Left lung (tissue), 10 donors: ENCODE data around the gene ARFGAP3. TPM values are rescaled to one million over a fixed set of nuclear protein-coding genes. Genes with fewer than 3 reads are reported as not detected.

ENCODE experiments used
- ATAC-seq: fragments of 200-7000 bp; cut with Tn5 transposase; one replicate; pipeline ENCODE4 v1.9.1; 2020; ENCODE audit warnings: moderate library complexity
- DNase-seq, 4 donors: peaks; one replicate each; pipeline ENCODE4 v3.0.0-alpha.2; 2013 to 2020
- H3K27ac ChIP-seq, 2 donors: fragments of 200-600 bp; sonication (generic) in 1 of 2; one replicate each; pipeline versions ENCODE4 v1.5.0 to v1.8.0; 2020 to 2021
- H3K27me3 ChIP-seq, 2 donors: fragments of 200-600 bp; sonication (generic) in 1 of 2; one replicate each; pipeline versions ENCODE4 v1.5.0 to v1.8.0; 2020 to 2021
- H3K36me3 ChIP-seq, 2 donors: fragments of 200-600 bp; sonication (generic) in 1 of 2; one replicate each; pipeline versions ENCODE4 v1.5.0 to v1.8.0; 2020 to 2021
- H3K4me1 ChIP-seq, 2 donors: fragments of 200-600 bp; one replicate each; pipeline ENCODE4 v1.8.0; 2021
- H3K4me3 ChIP-seq, 2 donors: fragments of 200-600 bp; sonication (generic) in 1 of 2; one replicate each; pipeline versions ENCODE4 v1.5.0 to v1.8.0; 2020 to 2021; ENCODE audit warnings: mild to moderate bottlenecking in 1 of 2
- H3K9me3 ChIP-seq, 2 donors: fragments of 200-600 bp; sonication (generic) in 1 of 2; one replicate each; pipeline versions ENCODE4 v1.5.0 to v1.8.0; 2020 to 2021
- intact Hi-C, 2 donors: fragments of 100-400 bp; cut with DNase I; formaldehyde crosslinking; loops; one replicate each; pipeline versions ENCODE4 v1.11.2 to v1.14.2; 2022
- polyA plus RNA-seq, 6 donors: library from polyadenylated mRNA; unstranded; fragments of 120-200 nt; gene quantifications; one replicate each; pipeline ENCODE4 v1.2.1, GENCODE V29; 2013; ENCODE audit not compliant: insufficient read length in 6 of 6
- total RNA-seq, 2 donors: library from RNA; stranded (reverse); fragmentation: NEBNext Ultra II Directional; extraction: Animal tissue kit (Norgen Biotek cat#: 25700); gene quantifications; one replicate each; pipeline ENCODE4 v1.2.1, GENCODE V29; 2021
- TF ChIP-seq, protein P1 (sequence below), 2 donors: fragments of 200-600 bp; sonication (generic) in 1 of 2; IDR thresholded peaks; one replicate each; pipeline versions ENCODE4 v1.5.0 to v1.8.0; 2021; ENCODE audit warnings: antibody characterized with exemption in 2 of 2
- donor health status: DM: no; HTN: yes; CAD: no.
- donor health status: DM: no; HTN: no; CAD: no.

ARFGAP3 gene
- total and polyA plus RNA-seq, 8 donors = 42.4 to 58.1 (median 49.6) TPM

DNA sequence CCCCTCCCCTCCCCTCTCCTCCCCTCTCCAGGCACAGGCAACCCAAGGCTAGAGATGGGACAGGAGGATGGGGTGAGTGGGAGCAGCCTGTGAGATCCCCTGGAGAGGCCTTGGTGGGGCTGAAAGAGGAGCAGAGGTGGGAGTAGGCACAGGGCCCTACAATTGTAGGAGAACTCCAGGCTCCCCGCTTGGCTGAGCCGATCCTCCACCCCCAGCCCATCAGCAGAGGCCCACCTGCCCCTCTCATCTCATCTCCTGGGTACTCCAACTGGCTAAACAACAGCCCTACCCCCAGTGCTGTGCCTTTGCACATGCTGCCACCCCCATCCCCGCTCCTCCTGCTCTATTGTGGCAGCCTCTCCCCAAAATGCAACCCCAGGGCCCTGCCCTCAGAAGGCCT is 84.4 kb downstream of the ARFGAP3 start:
- Histone ChIP-seq H3K4me3 (no peak overlapping the region), H3K27ac (no peak overlapping the region), H3K27me3 (no peaks in the 10 kb centered on the region), H3K9me3 (no peaks in the 10 kb centered on the region), H3K4me1 (peaks cover 6 to 14% of the 10 kb centered on the region in 2 donors), H3K36me3 (no peaks in the 10 kb centered on the region)
- DNase-seq (no peak), ATAC-seq (no peak)
- TF ChIP-seq, protein P1, sequence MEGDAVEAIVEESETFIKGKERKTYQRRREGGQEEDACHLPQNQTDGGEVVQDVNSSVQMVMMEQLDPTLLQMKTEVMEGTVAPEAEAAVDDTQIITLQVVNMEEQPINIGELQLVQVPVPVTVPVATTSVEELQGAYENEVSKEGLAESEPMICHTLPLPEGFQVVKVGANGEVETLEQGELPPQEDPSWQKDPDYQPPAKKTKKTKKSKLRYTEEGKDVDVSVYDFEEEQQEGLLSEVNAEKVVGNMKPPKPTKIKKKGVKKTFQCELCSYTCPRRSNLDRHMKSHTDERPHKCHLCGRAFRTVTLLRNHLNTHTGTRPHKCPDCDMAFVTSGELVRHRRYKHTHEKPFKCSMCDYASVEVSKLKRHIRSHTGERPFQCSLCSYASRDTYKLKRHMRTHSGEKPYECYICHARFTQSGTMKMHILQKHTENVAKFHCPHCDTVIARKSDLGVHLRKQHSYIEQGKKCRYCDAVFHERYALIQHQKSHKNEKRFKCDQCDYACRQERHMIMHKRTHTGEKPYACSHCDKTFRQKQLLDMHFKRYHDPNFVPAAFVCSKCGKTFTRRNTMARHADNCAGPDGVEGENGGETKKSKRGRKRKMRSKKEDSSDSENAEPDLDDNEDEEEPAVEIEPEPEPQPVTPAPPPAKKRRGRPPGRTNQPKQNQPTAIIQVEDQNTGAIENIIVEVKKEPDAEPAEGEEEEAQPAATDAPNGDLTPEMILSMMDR (IDR thresholded peaks at IDR 0.05) = no peak
- intact Hi-C loops = no loop called here

DNA sequence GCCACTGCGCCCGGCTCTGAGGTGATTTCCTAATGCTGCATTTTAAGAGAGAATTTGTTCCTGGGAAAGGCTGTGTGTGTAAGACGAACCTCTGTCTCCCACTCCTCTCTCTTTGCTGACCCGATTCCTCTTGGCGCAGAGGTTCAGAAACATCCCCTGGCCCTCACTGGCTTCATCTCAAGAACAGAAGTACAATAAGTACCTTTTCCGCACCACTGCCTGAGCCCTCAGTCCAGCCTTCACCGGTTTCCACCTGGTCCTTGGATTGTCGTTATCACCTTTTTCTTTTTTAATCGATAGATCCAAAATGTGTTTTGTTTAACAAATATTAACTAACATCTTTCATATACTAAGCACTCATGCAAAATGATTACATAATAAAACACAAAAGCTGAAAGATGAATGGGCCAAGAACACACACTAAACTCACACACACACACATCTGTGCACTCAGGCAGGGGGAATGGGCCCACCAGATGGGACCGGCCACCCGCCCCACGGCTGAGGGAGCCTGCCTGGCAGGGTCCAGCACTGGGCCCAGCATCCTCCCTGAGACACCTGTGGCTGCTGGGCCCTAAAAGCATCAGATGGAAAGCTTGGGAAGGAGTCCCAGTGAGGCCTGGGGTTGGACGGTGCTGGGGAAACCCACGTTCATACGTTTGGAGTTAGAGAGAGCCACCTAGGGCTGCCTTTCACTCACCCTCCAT is 86.0 kb downstream of the ARFGAP3 start:
- no peak overlapping the region for H3K27ac ChIP-seq
- H3K27me3 ChIP-seq = no peaks in the 10 kb centered on the region
- H3K36me3 ChIP-seq = no peaks in the 10 kb centered on the region
- no peak for DNase-seq
- TF ChIP-seq, protein P1 (IDR thresholded peaks at IDR 0.05) = no peak
- H3K4me1 ChIP-seq = peaks cover 6 to 14% of the 10 kb centered on the region in 2 donors
- intact Hi-C loops = no loop called here
- H3K9me3 ChIP-seq = no peaks in the 10 kb centered on the region
- ATAC-seq = no peak
- no peak overlapping the region for H3K4me3 ChIP-seq

DNA sequence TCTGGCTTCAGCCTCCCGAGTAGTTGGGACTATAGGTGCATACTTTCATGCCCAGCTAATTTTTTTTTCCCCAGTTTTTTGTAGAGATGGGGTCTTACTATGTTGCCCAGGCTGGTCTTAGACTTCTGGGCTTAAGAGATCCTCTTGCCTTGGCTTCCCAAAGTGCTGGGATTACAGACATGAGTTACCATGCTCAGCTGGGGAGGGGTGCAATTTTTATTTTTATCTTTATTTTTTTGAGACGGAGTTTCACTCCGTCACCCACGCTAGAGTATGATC is 86.7 kb downstream of the ARFGAP3 start:
- no peak for DNase-seq
- no peaks in the 10 kb centered on the region for H3K27me3 ChIP-seq
- H3K27ac ChIP-seq = no peak overlapping the region
- no peak for ATAC-seq
- no peak overlapping the region for H3K4me3 ChIP-seq
- H3K36me3 ChIP-seq = no peaks in the 10 kb centered on the region
- no peaks in the 10 kb centered on the region for H3K9me3 ChIP-seq
- H3K4me1 ChIP-seq = peaks cover 6 to 14% of the 10 kb centered on the region in 2 donors
- TF ChIP-seq, protein P1 (IDR thresholded peaks at IDR 0.05) = no peak
- intact Hi-C loops = no loop called here

DNA sequence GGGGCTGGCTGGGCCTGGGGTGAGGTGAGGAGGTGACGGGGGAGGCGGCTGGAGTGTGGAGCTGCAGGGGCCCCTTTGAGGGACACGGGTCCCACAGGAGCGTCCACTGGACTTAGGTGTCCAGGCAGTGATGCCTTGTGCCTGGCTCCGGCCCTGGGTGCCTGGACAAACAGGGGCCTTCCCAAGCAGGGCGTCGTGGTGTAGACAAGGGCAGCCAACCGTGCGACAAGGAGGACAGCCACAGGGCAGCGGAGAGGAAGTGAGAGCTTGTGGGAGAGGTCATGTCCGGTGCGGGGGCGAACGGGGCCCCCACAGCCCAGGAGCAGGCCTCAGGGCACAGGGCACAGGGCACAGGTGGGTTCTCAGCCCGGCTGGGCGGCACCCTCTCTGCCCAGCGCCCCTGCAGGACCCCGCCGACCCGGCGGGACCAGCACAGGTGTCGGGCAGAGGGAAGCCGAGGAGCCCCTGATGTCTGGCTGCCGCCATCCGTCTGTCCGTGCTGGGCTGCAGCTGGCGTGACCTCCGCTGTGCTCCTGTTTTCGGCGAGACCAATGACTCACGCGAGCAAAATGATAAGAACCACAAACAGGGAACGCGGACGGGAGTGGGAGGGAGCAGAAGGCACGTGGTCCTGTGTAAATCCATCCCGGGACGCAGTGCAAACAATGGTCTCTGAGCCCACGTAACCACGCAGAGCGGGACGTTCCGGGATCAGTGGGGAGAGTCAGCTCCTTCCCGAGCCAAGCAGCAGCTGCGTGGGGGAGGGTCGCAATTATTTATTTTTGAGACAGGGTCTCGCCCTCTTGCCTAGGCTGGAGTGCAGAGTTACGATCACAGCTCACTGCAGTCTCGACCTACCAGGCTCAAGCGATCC is 87.3 kb downstream of the ARFGAP3 start:
- peaks cover 6 to 14% of the 10 kb centered on the region in 2 donors for H3K4me1 ChIP-seq
- no peak overlapping the region for H3K27ac ChIP-seq
- no peak overlapping the region for H3K4me3 ChIP-seq
- TF ChIP-seq, protein P1 (IDR thresholded peaks at IDR 0.05) = no peak
- H3K9me3 ChIP-seq = no peaks in the 10 kb centered on the region
- ATAC-seq = peak; percentile 83
- intact Hi-C loops = no loop called here
- no peaks in the 10 kb centered on the region for H3K27me3 ChIP-seq
- DNase-seq = peak in 2 of 4 donors; percentile 23 to 68
- H3K36me3 ChIP-seq = no peaks in the 10 kb centered on the region

DNA sequence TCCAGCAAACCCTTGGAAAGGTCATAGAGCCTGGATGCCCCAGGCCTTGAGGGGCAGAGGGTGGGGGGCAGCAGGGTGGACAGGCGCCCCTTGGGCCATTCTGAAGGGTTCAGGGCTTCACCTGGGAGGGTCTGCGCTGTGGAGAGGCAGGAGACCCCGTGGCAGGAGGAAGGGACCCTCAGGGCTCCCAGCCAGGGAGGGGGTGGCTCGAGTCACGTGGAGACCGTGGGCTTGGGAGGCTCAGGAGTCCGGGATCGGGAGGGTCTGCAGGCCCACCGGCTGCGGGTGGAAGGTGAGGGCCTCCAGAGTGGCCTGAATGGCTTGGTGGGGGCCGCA is 87.9 kb downstream of the ARFGAP3 start:
- Histone ChIP-seq H3K36me3 (no peaks in the 10 kb centered on the region), H3K27ac (no peak overlapping the region), H3K4me3 (no peak overlapping the region), H3K9me3 (no peaks in the 10 kb centered on the region), H3K27me3 (no peaks in the 10 kb centered on the region), H3K4me1 (peaks cover 6 to 14% of the 10 kb centered on the region in 2 donors)
- intact Hi-C loops = no loop called here
- TF ChIP-seq, protein P1 (IDR thresholded peaks at IDR 0.05) = no peak
- ATAC-seq = no peak
- DNase-seq = no peak
